ENCODE results near the gene IQCE.

DNA sequence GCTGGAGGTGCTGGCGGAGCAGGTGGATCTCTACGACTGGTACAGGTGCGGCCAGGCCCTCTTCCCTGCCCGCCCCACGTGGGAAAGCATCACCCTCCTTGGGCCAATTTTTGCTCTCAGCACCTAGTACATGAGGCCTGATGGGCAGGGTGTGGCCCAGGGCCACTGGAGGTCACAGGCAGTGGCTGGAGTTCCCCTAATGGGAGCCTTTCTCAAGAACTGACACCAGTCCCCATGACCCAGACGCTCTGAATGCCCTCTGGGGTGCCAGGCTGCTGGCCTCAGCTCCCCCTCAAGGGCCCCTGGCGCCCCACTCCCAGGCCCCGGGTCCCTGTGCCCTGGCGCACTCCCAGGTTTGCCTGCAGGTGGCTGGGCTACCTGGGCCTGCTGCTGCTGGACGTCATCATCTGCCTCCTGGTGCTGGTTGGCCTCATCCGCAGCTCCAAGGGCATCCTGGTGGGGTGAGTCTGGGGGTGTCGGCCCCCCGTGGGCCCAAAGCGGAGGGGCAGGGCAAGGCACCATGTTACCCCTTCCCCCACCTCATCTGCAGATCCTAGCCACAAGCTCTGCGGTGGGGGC is 88.9 kb downstream of the IQCE start:
- TF ChIP-seq, protein P1, sequence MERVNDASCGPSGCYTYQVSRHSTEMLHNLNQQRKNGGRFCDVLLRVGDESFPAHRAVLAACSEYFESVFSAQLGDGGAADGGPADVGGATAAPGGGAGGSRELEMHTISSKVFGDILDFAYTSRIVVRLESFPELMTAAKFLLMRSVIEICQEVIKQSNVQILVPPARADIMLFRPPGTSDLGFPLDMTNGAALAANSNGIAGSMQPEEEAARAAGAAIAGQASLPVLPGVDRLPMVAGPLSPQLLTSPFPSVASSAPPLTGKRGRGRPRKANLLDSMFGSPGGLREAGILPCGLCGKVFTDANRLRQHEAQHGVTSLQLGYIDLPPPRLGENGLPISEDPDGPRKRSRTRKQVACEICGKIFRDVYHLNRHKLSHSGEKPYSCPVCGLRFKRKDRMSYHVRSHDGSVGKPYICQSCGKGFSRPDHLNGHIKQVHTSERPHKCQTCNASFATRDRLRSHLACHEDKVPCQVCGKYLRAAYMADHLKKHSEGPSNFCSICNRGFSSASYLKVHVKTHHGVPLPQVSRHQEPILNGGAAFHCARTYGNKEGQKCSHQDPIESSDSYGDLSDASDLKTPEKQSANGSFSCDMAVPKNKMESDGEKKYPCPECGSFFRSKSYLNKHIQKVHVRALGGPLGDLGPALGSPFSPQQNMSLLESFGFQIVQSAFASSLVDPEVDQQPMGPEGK (CRISPR knock-in tag; IDR thresholded peaks at IDR 0.05; ENCODE audit: borderline replicate concordance): no peak
- TF ChIP-seq BACH2 (CRISPR knock-in tag; IDR thresholded peaks at IDR 0.05; ENCODE audit: borderline replicate concordance): no peak
- no peak for TF ChIP-seq TCF4 (CRISPR knock-in tag; IDR thresholded peaks at IDR 0.05; ENCODE audit: borderline replicate concordance)
- TF ChIP-seq ZFP3 (CRISPR knock-in tag; IDR thresholded peaks at IDR 0.05): no peak
- TF ChIP-seq, protein P2, sequence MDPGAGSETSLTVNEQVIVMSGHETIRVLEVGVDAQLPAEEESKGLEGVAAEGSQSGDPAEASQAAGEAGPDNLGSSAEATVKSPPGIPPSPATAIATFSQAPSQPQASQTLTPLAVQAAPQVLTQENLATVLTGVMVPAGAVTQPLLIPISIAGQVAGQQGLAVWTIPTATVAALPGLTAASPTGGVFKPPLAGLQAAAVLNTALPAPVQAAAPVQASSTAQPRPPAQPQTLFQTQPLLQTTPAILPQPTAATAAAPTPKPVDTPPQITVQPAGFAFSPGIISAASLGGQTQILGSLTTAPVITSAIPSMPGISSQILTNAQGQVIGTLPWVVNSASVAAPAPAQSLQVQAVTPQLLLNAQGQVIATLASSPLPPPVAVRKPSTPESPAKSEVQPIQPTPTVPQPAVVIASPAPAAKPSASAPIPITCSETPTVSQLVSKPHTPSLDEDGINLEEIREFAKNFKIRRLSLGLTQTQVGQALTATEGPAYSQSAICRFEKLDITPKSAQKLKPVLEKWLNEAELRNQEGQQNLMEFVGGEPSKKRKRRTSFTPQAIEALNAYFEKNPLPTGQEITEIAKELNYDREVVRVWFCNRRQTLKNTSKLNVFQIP (CRISPR knock-in tag; IDR thresholded peaks at IDR 0.05; ENCODE audit: borderline replicate concordance, low read depth): no peak
- TF ChIP-seq ZNF70 (CRISPR knock-in tag; IDR thresholded peaks at IDR 0.05): no peak
- no peak for TF ChIP-seq ZFP30 (CRISPR knock-in tag; IDR thresholded peaks at IDR 0.05)
- TF ChIP-seq, protein P3, sequence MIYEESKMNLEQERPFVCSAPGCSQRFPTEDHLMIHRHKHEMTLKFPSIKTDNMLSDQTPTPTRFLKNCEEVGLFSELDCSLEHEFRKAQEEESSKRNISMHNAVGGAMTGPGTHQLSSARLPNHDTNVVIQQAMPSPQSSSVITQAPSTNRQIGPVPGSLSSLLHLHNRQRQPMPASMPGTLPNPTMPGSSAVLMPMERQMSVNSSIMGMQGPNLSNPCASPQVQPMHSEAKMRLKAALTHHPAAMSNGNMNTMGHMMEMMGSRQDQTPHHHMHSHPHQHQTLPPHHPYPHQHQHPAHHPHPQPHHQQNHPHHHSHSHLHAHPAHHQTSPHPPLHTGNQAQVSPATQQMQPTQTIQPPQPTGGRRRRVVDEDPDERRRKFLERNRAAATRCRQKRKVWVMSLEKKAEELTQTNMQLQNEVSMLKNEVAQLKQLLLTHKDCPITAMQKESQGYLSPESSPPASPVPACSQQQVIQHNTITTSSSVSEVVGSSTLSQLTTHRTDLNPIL (CRISPR knock-in tag; IDR thresholded peaks at IDR 0.05; ENCODE audit: low read depth): no peak
- TF ChIP-seq, protein P4, sequence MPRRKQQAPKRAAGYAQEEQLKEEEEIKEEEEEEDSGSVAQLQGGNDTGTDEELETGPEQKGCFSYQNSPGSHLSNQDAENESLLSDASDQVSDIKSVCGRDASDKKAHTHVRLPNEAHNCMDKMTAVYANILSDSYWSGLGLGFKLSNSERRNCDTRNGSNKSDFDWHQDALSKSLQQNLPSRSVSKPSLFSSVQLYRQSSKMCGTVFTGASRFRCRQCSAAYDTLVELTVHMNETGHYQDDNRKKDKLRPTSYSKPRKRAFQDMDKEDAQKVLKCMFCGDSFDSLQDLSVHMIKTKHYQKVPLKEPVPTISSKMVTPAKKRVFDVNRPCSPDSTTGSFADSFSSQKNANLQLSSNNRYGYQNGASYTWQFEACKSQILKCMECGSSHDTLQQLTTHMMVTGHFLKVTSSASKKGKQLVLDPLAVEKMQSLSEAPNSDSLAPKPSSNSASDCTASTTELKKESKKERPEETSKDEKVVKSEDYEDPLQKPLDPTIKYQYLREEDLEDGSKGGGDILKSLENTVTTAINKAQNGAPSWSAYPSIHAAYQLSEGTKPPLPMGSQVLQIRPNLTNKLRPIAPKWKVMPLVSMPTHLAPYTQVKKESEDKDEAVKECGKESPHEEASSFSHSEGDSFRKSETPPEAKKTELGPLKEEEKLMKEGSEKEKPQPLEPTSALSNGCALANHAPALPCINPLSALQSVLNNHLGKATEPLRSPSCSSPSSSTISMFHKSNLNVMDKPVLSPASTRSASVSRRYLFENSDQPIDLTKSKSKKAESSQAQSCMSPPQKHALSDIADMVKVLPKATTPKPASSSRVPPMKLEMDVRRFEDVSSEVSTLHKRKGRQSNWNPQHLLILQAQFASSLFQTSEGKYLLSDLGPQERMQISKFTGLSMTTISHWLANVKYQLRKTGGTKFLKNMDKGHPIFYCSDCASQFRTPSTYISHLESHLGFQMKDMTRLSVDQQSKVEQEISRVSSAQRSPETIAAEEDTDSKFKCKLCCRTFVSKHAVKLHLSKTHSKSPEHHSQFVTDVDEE (CRISPR knock-in tag; IDR thresholded peaks at IDR 0.05): no peak
- TF ChIP-seq ARNTL (CRISPR knock-in tag; IDR thresholded peaks at IDR 0.05; ENCODE audit: borderline replicate concordance, low read depth): no peak
- no peak for TF ChIP-seq SNAI2 (CRISPR knock-in tag; IDR thresholded peaks at IDR 0.05)
- no peak for TF ChIP-seq ZNF8 (CRISPR knock-in tag; IDR thresholded peaks at IDR 0.05)
- TF ChIP-seq PPARA (CRISPR knock-in tag; IDR thresholded peaks at IDR 0.05; ENCODE audit: borderline replicate concordance): no peak
